Amygdala (tissue), 56 donors: ENCODE results near the gene DNER.
"Not testable (repeated sequence)": the region's sequence is repeated elsewhere in the genome, so short reads cannot be mapped to it uniquely, and the experiment has no call there.

Experiments used
- DNase-seq, 56 donors: peaks; one replicate each; lab custom pipeline; 2025; lab: John Stamatoyannopoulos, UW

Gene DNER, protein sequence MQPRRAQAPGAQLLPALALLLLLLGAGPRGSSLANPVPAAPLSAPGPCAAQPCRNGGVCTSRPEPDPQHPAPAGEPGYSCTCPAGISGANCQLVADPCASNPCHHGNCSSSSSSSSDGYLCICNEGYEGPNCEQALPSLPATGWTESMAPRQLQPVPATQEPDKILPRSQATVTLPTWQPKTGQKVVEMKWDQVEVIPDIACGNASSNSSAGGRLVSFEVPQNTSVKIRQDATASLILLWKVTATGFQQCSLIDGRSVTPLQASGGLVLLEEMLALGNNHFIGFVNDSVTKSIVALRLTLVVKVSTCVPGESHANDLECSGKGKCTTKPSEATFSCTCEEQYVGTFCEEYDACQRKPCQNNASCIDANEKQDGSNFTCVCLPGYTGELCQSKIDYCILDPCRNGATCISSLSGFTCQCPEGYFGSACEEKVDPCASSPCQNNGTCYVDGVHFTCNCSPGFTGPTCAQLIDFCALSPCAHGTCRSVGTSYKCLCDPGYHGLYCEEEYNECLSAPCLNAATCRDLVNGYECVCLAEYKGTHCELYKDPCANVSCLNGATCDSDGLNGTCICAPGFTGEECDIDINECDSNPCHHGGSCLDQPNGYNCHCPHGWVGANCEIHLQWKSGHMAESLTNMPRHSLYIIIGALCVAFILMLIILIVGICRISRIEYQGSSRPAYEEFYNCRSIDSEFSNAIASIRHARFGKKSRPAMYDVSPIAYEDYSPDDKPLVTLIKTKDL

DNA sequence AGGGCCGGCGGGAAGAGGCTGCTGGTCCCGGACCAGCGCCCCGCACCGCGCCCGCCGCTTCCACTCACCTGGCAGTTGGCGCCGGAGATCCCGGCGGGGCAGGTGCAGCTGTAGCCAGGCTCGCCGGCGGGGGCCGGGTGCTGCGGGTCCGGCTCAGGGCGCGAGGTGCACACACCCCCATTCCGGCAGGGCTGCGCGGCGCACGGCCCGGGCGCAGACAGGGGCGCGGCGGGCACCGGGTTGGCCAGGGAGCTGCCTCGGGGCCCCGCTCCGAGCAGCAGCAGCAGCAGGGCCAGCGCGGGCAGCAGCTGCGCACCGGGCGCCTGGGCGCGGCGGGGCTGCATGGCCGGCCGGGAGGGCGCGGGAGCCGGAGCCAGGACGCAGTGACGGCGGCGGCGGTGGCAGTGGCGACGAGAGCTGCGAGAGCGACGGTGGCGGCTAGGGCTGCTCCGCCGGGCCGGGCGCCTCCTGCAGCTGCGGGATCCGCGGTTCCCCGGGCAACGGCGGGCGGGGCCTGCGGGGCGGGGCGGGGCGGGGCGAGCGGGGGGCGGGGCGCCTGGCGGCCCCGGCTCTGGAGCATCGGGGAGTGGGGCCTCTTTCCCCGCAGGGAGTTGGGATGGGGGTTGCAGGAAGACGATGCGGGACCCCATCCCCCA is at the start of gene DNER:
TSS of gene DNER (minus strand) at position 476 of the 656 bp plus-strand sequence. CDS start at position 344, 132 bp downstream.
- DNase-seq, result peak in 55 of 56 donors; percentile 6 to 88 (median 68)

DNA sequence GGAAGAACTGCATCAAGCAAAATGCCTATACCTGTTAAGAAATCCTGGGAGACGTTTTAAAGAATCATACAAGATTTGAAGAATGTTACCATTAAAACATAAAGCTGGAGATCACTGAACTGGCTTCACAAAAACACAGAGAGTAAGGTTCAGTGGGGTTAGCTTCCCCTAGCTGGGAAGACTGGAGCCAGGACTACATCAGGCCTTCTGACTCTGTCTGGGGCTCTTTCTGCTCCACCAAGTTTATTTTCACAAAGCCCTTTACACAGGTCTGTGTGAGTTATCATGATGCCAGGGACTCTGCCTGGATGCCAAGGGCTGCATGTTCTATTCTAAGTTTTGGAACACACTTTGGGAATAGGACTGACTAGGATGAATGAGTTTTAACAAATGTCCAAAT is 47.3 kb upstream of the DNER start:
- no peak for DNase-seq

DNA sequence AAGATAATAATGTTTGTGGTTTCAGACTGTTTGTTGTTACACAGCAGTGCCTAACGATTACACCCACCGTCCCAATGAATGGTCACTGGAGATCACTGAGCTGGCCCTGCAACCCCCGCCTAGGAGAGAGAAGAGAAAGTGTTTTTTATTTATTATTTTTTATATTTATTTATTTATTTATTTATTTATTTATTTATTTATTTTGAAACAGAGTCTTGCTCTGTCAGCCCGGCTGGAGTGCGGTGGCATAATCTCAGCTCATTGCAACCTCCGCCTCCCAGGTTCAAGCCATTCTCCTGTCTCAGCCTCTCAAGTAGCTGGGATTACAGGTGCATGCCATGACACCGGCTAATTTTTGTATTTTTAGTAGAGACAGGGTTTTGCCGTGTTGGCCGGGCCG is 43.1 kb upstream of the DNER start:
- DNase-seq, result not testable (repeated sequence)

DNA sequence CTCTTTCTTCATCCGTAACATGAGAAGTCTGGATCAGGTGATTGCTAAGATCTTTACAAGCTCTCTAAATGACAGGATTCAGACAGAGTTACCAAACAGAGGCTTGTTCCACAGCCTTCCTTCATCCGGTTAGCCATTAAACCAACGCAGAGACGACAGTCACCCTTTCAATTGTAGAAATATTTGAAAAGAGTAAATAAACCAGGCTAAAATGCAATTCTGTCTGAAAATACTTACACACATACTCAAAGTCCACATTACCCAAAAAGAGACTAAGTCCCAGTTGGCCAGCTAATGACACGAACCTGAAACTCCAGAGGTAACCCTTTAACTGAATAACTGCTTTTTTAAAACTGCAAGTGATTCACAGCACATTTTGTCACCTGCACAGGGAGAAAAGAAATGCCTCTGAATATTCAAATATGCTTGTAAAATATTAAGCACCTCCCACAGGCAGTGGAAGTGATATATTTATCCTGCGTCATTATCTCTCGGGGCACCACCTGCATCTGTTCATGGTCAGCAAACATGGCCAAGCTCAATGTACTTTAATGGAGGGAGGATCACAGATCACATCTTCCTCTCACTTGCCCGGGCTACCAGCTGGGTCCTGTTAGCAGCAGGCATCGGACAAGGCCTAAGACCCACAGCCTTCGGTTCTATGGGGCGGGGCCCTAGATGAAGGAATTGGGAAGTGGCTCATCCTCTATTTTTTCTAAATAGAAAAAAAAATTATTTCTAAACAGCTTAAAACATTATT is 38.8 kb upstream of the DNER start:
- DNase-seq, result no peak

DNA sequence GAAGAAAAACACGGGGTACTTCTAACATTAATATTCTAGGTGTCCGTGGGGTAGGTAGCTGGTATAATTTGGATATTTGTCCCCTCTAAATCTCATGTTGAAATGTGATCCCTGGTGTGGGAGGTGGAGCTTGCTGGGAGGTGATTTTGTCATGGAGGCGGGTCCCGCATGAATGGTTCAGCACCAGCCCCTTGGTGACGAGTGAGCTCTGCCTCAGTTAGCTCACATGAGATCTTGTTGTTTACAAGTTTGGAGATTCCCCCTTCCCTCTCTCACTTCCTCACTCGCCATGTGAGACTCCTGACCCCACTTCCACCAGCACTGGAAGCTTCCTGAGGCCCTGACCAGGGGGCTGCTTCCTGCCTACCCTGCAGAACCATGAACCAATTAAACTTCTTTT is 35.4 kb upstream of the DNER start:
- DNase-seq, result no peak

DNA sequence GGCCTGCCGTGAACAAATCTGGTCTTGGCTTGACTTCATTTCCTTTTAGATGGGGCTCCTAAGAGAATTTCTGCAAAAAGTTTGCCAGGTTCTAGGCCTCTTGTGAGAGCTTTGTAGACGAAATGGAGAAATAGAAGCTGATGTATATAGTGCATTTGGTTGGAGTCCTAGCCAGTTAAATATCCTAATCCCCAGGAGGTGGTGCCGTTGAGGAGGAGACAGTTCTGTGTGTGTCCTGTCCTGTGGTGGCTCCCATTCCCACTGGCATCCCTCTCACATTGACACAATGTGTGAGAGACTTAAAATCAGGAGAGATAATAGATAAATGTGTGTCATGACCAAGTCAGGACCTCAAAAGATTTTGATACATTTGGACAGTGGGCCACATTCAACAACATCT is 34.6 kb upstream of the DNER start:
- no peak for DNase-seq

DNA sequence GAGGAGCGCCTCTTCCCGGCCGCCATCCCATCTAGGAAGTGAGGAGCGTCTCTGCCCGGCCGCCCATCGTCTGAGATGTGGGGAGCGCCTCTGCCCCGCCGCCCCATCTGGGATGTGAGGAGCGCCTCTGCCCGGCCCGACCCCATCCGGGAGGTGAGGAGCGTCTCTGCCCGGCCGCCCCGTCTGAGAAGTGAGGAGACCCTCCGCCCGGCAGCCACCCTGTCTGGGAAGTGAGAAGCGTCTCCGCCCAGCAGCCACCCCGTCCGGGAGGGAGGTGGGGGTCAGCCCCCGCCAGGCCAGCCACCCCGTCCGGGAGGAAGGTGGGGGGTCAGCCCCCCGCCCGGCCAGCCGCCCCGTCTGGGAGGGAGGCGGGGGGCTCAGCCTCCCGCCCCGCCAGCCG is 28.3 kb upstream of the DNER start:
- DNase-seq, result not testable (repeated sequence)

DNA sequence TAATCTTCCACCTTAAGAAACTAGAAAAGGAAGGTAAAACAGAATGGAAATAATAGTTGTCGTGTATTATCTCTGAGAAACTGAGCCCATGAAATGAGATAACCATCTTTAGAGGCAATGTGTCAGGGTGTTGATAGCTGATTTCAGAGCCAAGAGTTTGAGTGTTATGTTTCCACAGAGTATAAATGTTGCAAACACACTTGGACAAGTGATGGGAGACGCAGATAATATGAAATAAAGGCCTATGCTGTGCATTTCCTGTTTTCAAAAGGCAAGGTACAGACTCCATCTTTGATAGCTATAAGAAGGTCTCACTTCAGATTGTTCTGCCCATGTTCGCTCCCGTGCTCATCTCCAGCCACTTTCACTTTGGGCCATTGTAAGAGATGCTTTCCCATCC is 25.9 kb upstream of the DNER start:
- no peak for DNase-seq

DNA sequence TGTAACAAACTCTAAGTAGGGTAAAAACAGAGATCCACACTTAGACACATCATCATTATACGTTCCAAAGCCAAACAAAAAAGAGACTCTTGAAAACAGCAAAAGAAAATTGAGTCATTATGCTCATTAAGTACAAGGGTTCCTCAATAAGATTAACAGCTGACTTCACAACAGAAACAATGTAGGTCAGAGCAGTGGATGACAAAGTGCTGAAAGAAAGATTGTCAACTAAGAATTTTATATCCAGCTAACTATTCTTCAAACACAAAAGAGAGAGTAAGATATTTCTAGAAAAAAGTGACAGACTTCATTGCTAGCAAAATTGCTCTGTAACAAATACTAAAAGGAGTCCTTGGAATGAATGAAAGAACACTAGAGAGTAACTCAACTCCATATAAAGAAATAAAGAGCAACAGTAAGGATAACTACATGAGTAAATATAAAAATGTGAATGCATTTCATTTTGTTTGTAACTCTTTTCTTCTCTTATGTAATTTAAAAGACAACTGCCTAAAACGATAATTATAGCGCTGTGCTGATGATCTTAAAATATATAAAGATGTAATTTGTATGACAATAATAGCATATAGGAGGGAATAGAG is 23.8 kb upstream of the DNER start:
- DNase-seq, result no peak

DNA sequence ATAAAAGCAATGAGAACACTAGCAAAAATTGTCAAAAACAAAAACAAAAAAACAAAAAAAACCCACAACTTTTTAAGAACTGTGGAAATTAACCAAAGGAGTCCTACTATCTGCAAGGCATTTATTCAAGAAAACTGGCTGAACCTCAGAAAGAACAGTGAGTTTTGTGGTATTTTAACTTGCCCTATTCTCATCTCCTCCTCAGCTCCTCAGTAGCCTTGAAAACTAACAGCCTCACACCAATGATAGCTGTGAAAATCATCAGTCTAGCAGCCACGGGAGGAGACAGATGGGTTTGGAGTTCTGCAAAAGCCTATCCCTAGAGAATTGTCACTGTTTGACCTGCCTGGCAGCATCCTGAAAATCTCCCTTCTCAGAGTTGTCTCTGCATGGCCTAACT is 20.1 kb upstream of the DNER start:
- no peak for DNase-seq

DNA sequence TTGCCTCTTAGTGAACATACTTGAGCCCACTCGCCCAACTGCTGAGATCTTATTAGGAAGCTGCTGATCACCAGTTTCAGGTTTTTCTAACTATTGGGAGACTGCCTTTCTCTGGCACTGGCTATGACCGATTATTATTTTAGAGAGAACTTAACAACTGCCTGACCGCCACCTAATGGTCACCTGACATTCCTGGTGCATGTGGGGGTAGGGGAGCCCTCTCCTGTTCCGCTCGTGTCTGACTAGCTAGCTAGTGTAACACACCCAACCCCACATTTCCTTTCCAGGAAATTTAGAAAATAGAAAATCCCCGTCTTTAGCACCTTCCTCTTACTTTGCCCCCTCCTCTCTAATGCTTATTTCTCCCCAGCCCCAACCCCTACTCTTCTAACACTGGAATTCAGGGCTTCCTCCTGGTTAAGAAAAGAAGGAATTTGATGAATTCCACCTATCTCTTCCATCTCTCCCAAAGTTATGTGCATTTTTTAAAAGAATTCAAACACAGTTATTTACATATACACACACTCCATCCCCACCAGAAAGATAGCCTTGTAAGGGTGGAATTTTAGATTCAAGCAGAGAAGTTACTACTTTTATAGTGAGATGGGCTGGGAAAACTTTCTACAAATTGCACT is 19.4 kb upstream of the DNER start:
- DNase-seq, result no peak

DNA sequence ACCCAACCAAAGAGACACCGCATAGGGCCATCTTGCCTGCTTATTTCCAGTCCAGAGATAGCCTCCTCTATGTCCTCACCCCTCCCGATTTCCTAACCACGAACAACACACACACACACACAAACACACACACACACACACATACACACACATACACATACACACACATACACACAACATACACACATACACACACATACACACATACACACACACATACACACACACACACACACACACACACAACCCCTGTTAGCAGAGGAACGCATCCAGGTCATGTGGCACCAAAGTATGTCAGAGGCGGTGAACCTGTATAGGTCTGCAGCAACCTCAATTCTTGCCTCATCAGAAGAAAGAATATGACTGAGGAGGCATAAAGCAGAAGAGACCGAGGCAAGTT is 18.5 kb upstream of the DNER start:
- DNase-seq, result no peak

DNA sequence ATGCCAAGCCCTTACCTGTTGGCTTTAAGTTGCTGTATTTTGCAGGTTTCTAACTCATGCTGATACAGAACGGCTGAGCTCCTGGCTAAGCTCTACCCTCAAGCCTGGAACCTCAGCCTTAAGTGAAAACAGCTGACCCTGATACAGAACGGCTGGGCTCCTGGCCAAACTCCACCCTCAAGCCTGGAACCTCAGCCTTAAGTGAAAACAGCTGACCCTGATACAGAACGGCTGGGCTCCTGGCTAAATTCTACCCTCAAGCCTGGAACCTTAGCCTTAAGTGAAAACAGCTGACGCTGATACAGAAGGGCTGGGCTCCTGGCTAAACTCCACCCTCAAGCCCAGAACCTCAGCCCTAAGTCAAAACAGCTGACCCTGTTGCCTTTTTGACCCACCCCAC is 17.6 kb upstream of the DNER start:
- no peak for DNase-seq

DNA sequence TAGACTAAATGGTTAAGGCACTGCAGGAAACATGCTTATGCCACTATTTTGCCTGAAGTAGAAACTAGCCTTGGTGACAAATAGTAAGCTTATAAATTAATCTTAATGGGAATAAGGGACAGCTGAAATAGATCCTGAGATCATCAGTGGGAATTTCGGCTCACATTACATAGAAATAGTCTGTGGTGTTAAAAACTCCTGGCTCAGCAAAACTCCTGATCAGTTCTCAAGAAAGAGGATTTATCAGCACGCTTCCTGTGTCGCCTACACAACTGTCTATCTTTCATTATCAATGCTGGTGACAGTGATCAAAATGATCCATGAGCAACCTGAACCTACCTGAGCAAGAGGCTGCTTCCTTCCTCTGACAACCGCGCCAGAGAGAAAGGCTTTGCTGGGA is 17.0 kb upstream of the DNER start:
- DNase-seq, result no peak

DNA sequence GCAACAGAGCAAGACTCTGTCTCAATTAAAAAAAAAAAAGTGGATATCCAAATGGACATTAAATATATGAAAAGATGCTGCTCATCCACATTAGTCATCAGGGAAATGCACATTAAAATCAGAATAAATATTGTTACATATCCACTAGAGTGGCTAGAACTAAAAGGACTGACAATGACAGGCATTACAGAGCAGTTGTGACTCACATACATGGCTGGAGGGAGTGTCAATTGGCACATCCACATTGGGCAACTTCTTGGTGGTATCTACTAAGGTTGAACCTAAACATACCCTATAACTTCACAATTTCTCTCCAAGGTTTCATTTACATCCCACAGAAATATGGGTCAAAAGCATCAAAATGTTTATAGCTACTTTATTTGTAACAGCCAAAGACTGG is 14.0 kb upstream of the DNER start:
- no peak for DNase-seq

DNA sequence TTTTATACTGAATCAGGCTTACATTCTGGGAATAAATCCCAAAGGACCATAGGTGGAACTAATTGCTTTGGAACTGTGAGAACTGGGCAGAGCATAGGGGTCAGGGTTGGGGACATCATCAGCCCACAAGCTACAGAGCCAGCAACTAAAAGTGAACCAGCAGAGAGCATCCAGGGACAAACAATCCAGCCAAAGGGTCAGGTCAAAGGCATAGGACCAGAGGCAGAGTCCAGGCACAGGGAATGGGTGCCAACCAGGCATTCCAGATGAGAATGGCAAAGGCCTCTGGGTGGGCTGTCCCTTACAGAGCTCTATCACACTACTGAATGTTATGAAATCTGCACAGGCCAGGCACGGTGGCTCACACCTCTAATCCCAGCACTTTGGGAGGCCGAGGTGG is 12.3 kb upstream of the DNER start:
- DNase-seq, result no peak

DNA sequence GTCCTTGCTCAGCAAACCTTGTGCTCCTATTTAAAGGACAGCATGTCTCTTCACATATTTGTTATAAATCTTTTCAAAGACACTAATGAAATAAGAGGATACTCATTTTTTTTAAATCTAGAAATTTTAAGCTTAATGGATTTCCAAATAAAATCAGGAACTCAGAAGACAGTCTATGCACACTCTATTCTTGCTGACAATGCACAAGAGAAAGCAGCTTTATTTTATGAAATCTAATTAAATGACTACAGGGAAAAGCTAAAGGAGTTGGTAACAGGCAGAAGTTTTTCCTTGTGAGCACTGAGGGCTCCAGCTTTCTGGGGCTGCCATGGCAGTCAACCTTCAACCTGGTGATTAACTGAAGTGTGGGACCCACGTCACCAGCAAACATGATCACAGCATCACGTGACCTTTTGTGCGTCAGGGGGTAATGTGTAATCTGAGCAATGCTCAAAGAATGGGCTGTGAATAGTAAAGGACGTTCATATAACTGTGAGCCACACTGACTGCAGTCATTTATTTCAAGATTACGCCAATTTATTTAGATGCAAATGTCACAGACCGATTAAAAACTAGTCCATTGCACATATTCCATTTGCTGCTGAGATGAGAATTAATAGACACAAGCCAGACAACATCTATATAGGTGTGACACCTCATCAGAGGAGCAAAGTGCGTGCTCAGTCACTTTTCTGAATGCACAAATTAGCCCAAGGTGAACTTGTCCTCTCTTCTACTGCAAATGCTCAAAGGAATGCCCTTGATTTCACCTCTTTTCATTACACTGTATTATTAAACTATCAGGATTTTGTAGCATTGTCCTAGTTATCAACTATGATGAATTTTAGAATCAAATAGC is 11.6 kb upstream of the DNER start:
- no peak for DNase-seq

DNA sequence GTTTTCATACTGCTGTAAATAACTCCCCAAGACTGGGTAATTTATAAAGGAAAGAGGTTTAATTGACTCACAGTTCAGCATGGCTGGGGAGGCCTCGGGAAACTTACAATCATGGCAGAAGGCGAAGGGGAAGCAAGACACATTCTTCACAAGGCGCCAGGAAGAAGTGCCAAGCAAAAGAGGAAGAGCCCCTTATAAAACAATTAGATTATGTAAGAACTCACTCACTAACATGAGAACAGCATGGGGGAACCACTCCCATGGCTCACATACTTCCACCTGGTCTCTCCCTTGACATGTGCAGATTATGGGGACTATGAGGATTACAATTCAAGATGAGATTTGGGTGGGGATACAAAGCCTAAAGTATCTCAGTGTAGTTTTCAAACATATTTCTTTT is 8.8 kb upstream of the DNER start:
- not testable (repeated sequence) for DNase-seq
